KG1 (cell line): ENCODE results near the gene LRFN2.

ENCODE experiments used
- DNase-seq: peaks from one replicate; lab custom pipeline; 2025; lab: John Stamatoyannopoulos, UW

The LRFN2 gene

GRCh38 chr6:40543776-40544175 is 43.4 kb downstream of the LRFN2 start:
- no peak for DNase-seq

GRCh38 chr6:40543146-40543545 is 44.0 kb downstream of the LRFN2 start:
- DNase-seq, result no peak

- no peak for DNase-seq
Measured at GRCh38 chr6:40542175-40542764, 44.9 kb downstream of the LRFN2 start.

GRCh38 chr6:40541556-40542174 is 45.5 kb downstream of the LRFN2 start:
- no peak for DNase-seq

GRCh38 chr6:40540790-40541189 is 46.4 kb downstream of the LRFN2 start:
- no peak for DNase-seq

- no peak for DNase-seq
Measured at GRCh38 chr6:40539853-40540252, 47.3 kb downstream of the LRFN2 start.

GRCh38 chr6:40538556-40538955 is 48.6 kb downstream of the LRFN2 start:
- no peak for DNase-seq

- DNase-seq, result no peak
Measured at GRCh38 chr6:40537446-40537845, 49.7 kb downstream of the LRFN2 start.

- no peak for DNase-seq
Measured at GRCh38 chr6:40536442-40536841, 50.7 kb downstream of the LRFN2 start.

- no peak for DNase-seq
Measured at GRCh38 chr6:40535819-40536380, 51.3 kb downstream of the LRFN2 start.

- no peak for DNase-seq
Measured at GRCh38 chr6:40535110-40535818, 51.9 kb downstream of the LRFN2 start.

- no peak for DNase-seq
Measured at GRCh38 chr6:40532349-40533000, 54.7 kb downstream of the LRFN2 start.

- DNase-seq, result no peak
Measured at GRCh38 chr6:40529919-40530318, 57.2 kb downstream of the LRFN2 start.

GRCh38 chr6:40529040-40529439 is 58.1 kb downstream of the LRFN2 start:
- DNase-seq, result no peak

GRCh38 chr6:40528051-40528450 is 59.1 kb downstream of the LRFN2 start:
- DNase-seq, result no peak

GRCh38 chr6:40526036-40526435 is 61.1 kb downstream of the LRFN2 start:
- no peak for DNase-seq

GRCh38 chr6:40524797-40525585 is 62.2 kb downstream of the LRFN2 start:
- DNase-seq, result no peak

- no peak for DNase-seq
Measured at GRCh38 chr6:40523505-40524172, 63.5 kb downstream of the LRFN2 start.

- no peak for DNase-seq
Measured at GRCh38 chr6:40521496-40521895, 65.7 kb downstream of the LRFN2 start.

- no peak for DNase-seq
Measured at GRCh38 chr6:40520678-40521077, 66.5 kb downstream of the LRFN2 start.

- DNase-seq, result no peak
Measured at GRCh38 chr6:40520084-40520483, 67.1 kb downstream of the LRFN2 start.
